GM11168 (cell line): Measurements from ENCODE around the gene DPP7.
"Not testable (repeated sequence)": the region's sequence is repeated elsewhere in the genome, so short reads cannot be mapped to it uniquely, and the experiment has no call there.

ENCODE experiments used
- in situ Hi-C: fragments of 300-500 bp; cut with MboI; formaldehyde crosslinking; loops from one replicate; pipeline ENCODE4 v1.12.0; 2022; ENCODE audit warnings: low sequenced_read_pairs; ENCODE audit not compliant: unreplicated experiment

The DPP7 gene

GRCh38 chr9:137148661-137149060, 34.1 kb upstream of the DPP7 start:
- in situ Hi-C loops, result no loop called here

GRCh38 chr9:137148242-137148641, 33.7 kb upstream of the DPP7 start:
- in situ Hi-C loops, result no loop called here

GRCh38 chr9:137147793-137148160, 33.2 kb upstream of the DPP7 start:
- in situ Hi-C loops, result no loop called here

- in situ Hi-C loops, result no loop called here
Observed at GRCh38 chr9:137147091-137147792, 32.7 kb upstream of the DPP7 start.

GRCh38 chr9:137146527-137146918, 32.0 kb upstream of the DPP7 start:
- in situ Hi-C loops, result no loop called here

- in situ Hi-C loops, result no loop called here
Observed at GRCh38 chr9:137145731-137146526, 31.4 kb upstream of the DPP7 start.

- in situ Hi-C loops, result no loop called here
Observed at GRCh38 chr9:137143459-137143858, 28.9 kb upstream of the DPP7 start.

GRCh38 chr9:137141976-137142936, 27.7 kb upstream of the DPP7 start:
- in situ Hi-C loops, result no loop called here

- in situ Hi-C loops, result no loop called here
Observed at GRCh38 chr9:137141050-137141810, 26.7 kb upstream of the DPP7 start.

- in situ Hi-C loops, result no loop called here
Observed at GRCh38 chr9:137140151-137141012, 25.8 kb upstream of the DPP7 start.

GRCh38 chr9:137139468-137140150, 25.1 kb upstream of the DPP7 start:
- in situ Hi-C loops, result no loop called here

- in situ Hi-C loops, result no loop called here
Observed at GRCh38 chr9:137138722-137139467, 24.4 kb upstream of the DPP7 start, which contains the start of gene GRIN1. Gene GRIN1 (plus strand): TSS chr9:137139154. CDS start chr9:137139487, 333 bp downstream.

- in situ Hi-C loops, result no loop called here
Observed at GRCh38 chr9:137138058-137138721, 23.7 kb upstream of the DPP7 start.

GRCh38 chr9:137136881-137137607, 22.5 kb upstream of the DPP7 start:
- in situ Hi-C loops, result no loop called here

- in situ Hi-C loops, result no loop called here
Observed at GRCh38 chr9:137136261-137136880, 21.8 kb upstream of the DPP7 start.

- in situ Hi-C loops, result not testable (repeated sequence)
Observed at GRCh38 chr9:137135154-137135553, 20.6 kb upstream of the DPP7 start.
